Measurements from ENCODE around the gene ZDHHC20. TPM values are rescaled to one million over a fixed set of nuclear protein-coding genes. Genes with fewer than 3 reads are reported as not detected.

Gene ZDHHC20
- total RNA-seq, 1 experiment from 2014 or later: 110 TPM

GRCh38 chr13:21395953-21396352, 63.1 kb downstream of the ZDHHC20 start:
- no peak for TF ChIP-seq MAX (IDR thresholded peaks at IDR 0.05)
- no peak for TF ChIP-seq POLR2A (IDR thresholded peaks at IDR 0.05; ENCODE audit: borderline replicate concordance, extremely low read depth, insufficient read depth, insufficient read length)
- no peak for TF ChIP-seq EGR1 (IDR thresholded peaks at IDR 0.05; ENCODE audit: low read depth)
- no peak for TF ChIP-seq ZFX (IDR thresholded peaks at IDR 0.05)
- no peak for TF ChIP-seq FOSL1 (IDR thresholded peaks at IDR 0.05; ENCODE audit: low read depth)
- no peak for TF ChIP-seq ZBTB33 (IDR thresholded peaks at IDR 0.05; ENCODE audit: extremely low read depth, insufficient replicate concordance, low read length)
- no peak for TF ChIP-seq REST (IDR thresholded peaks at IDR 0.05; ENCODE audit: low read depth)
- TF ChIP-seq TCF7L2 (IDR thresholded peaks at IDR 0.05; ENCODE audit: borderline replicate concordance, extremely low read depth, insufficient read depth, insufficient read length): no peak
- TF ChIP-seq SRF (IDR thresholded peaks at IDR 0.05; ENCODE audit: low read depth): no peak
- TF ChIP-seq CTCF (IDR thresholded peaks at IDR 0.05 in 2 of 3, conservative IDR thresholded peaks at IDR 0.05 in 1 of 3; ENCODE audit: borderline replicate concordance in 1 of 3, insufficient read depth in 1 of 3, low read depth in 2 of 3, low read length in 2 of 3): no peak
- TF ChIP-seq SP1 (IDR thresholded peaks at IDR 0.05; ENCODE audit: low read depth): no peak
- no peak for TF ChIP-seq CEBPB (IDR thresholded peaks at IDR 0.05; ENCODE audit: low read depth)
- TF ChIP-seq SIN3A (IDR thresholded peaks at IDR 0.05; ENCODE audit: low read depth): no peak
- no peak overlapping the region for H3K4me2 ChIP-seq (ENCODE audit: low read length)
- ChIA-PET POLR2A (no interaction called here), CTCF (no interaction called here), RAD21 (ENCODE audit: low non-redundant PET in 1 of 2, low total read pairs in 2 of 2, uncharacterized antibody in 2 of 2, unreplicated experiment in 2 of 2) (no interaction called here)
- no peak overlapping the region for H3K4me3 ChIP-seq (replicated peaks in 1 of 2; ENCODE audit: low read depth in 1 of 2, low read length in 2 of 2)
- no peak for DNase-seq (ENCODE audit: low read depth, low spot score)
- no peak overlapping the region for H2AFZ ChIP-seq (ENCODE audit: low read depth, low read length, poor library complexity, severe bottlenecking)
- peaks cover 15 to 22% of the 10 kb centered on the region in 2 experiments; a peak in 3 of 4 replicates for H3K4me1 ChIP-seq (ENCODE audit: control insufficient read depth in 1 of 2, insufficient read depth in 2 of 2, low read length in 2 of 2)
- intact Hi-C loops (cut with micrococcal nuclease): no loop called here
- peaks cover 0 to 3% of the 10 kb centered on the region in 2 experiments; a peak in 1 of 4 replicates for H3K36me3 ChIP-seq (ENCODE audit: control insufficient read depth in 1 of 2, insufficient read depth in 2 of 2, low read length in 2 of 2)
- BruUV-seq (replicated peaks): no TSS peak
- H3K9me2 ChIP-seq (ENCODE audit: insufficient read depth): no peaks in the 10 kb centered on the region
- H3K9me3 ChIP-seq (ENCODE audit: control insufficient read depth in 1 of 2, insufficient read depth in 1 of 2, low read depth in 1 of 2, low read length in 2 of 2): no peaks in the 10 kb centered on the region
- H3K79me2 ChIP-seq (ENCODE audit: insufficient read depth, low read length): no peaks in the 10 kb centered on the region
- H3K27me3 ChIP-seq (ENCODE audit: insufficient read depth, low read length): no peaks in the 10 kb centered on the region
- ATAC-seq: no peak
- H3K27ac ChIP-seq (ENCODE audit: low read depth, low read length): no peak overlapping the region
- H3K9ac ChIP-seq (ENCODE audit: low read length): no peak overlapping the region
- no peaks in the 10 kb centered on the region for H4K20me1 ChIP-seq (ENCODE audit: insufficient read depth)
